AG04450 (cell line): ENCODE results near the gene CLVS2. TPM values are rescaled to one million over a fixed set of nuclear protein-coding genes. Genes with fewer than 3 reads are reported as not detected.

Source experiments
- CTCF ChIA-PET: fragments of 300-600, 350-600 bp; formaldehyde crosslinking; extraction: SDS; loops from one replicate; lab custom pipeline; 2022; ENCODE audit warnings: antibody characterized with exemption, inconsistent platforms; lab: Charles Lee
- POLR2A ChIA-PET: fragments of 350-600 bp; formaldehyde crosslinking; extraction: SDS; loops from one replicate; lab custom pipeline; 2021; ENCODE audit warnings: antibody characterized with exemption, inconsistent platforms; lab: Yijun Ruan, JAX
- DNase-seq: peaks from one replicate; pipeline ENCODE4 v3.0.0-alpha.2; 2011; ENCODE audit warnings: low read depth, low spot score
- H3K27ac ChIP-seq: one replicate; pipeline ENCODE4 v1.5.1; 2012; ENCODE audit warnings: low read depth, low read length, control low read depth
- H3K27me3 ChIP-seq: one replicate; pipeline ENCODE4 v1.6.0; 2012; ENCODE audit warnings: low read length; ENCODE audit not compliant: control insufficient read depth, insufficient read depth
- H3K4me3 ChIP-seq: 2 replicates; pipeline ENCODE4 v1.5.1; 2011; ENCODE audit warnings: mild to moderate bottlenecking, low read depth, low read length, control low read depth
- H3K9me3 ChIP-seq: 2 replicates; pipeline ENCODE4 v1.5.1; 2012; ENCODE audit warnings: low read length; ENCODE audit not compliant: control insufficient read depth, insufficient read depth
- CTCF ChIP-seq: IDR thresholded peaks from 2 replicates; pipeline ENCODE4 v1.5.1; 2011; ENCODE audit warnings: low read depth, low read length, control low read depth, inconsistent platforms
- polyA plus RNA-seq: library from polyadenylated mRNA; depleted of rRNA; stranded (reverse); fragments of >200 nt; gene quantifications from 2 replicates; pipeline ENCODE4 v1.2.3, GENCODE V29; 2011

The CLVS2 gene
- polyA plus RNA-seq, 1 experiment, result not detected

GRCh38 chr6:123007885-123008284, 11.8 kb downstream of the CLVS2 start:
- Histone ChIP-seq H3K4me3 (no peak overlapping the region), H3K9me3 (peaks cover 3% of the 10 kb centered on the region), H3K27me3 (no peaks in the 10 kb centered on the region), H3K27ac (no peak overlapping the region)
- ChIA-PET POLR2A (no interaction called here), CTCF (no interaction called here)
- no peak for TF ChIP-seq CTCF
- DNase-seq, result no peak

GRCh38 chr6:123009059-123009458, 13.0 kb downstream of the CLVS2 start:
- CTCF ChIA-PET, result no interaction called here

GRCh38 chr6:123014835-123015234, 18.8 kb downstream of the CLVS2 start:
- Histone ChIP-seq H3K9me3 (no peaks in the 10 kb centered on the region; the same call in 1 of the 2 replicates), H3K4me3 (no peak overlapping the region), H3K27me3 (no peaks in the 10 kb centered on the region), H3K27ac (no peak overlapping the region)
- ChIA-PET POLR2A (no interaction called here), CTCF (no interaction called here)
- TF ChIP-seq CTCF, result no peak
- no peak for DNase-seq

More at GRCh38 chr6:123009059-123009458, 13.0 kb downstream of the CLVS2 start:
- no peak for TF ChIP-seq CTCF
- no peak overlapping the region for H3K4me3 ChIP-seq
- peaks cover 3% of the 10 kb centered on the region for H3K9me3 ChIP-seq
- H3K27ac ChIP-seq, result no peak overlapping the region
- H3K27me3 ChIP-seq, result no peaks in the 10 kb centered on the region
- POLR2A ChIA-PET, result no interaction called here
- no peak for DNase-seq

GRCh38 chr6:123016431-123017103, 20.5 kb downstream of the CLVS2 start:
- Histone ChIP-seq H3K27ac (no peak overlapping the region), H3K9me3 (no peaks in the 10 kb centered on the region; the same call in 1 of the 2 replicates), H3K27me3 (no peaks in the 10 kb centered on the region), H3K4me3 (no peak overlapping the region)
- CTCF ChIA-PET, result no interaction called here
- no peak for DNase-seq
- POLR2A ChIA-PET, result no interaction called here
- no peak for TF ChIP-seq CTCF

- no peak for TF ChIP-seq CTCF
- ChIA-PET POLR2A (no interaction called here), CTCF (no interaction called here)
Observed at GRCh38 chr6:123017104-123017682, 21.2 kb downstream of the CLVS2 start.

More at GRCh38 chr6:123017104-123017682, 21.2 kb downstream of the CLVS2 start:
- Histone ChIP-seq H3K4me3 (no peak overlapping the region), H3K9me3 (no peaks in the 10 kb centered on the region; the same call in 1 of the 2 replicates), H3K27me3 (no peaks in the 10 kb centered on the region), H3K27ac (no peak overlapping the region)
- no peak for DNase-seq
